ENCODE results near the gene HOMER1.
A peak's percentile ranks its signal among the peaks of the same experiment; 100 is the strongest.
"Not testable (repeated sequence)": the region's sequence is repeated elsewhere in the genome, so short reads cannot be mapped to it uniquely, and the experiment has no call there.

Gene HOMER1

DNA sequence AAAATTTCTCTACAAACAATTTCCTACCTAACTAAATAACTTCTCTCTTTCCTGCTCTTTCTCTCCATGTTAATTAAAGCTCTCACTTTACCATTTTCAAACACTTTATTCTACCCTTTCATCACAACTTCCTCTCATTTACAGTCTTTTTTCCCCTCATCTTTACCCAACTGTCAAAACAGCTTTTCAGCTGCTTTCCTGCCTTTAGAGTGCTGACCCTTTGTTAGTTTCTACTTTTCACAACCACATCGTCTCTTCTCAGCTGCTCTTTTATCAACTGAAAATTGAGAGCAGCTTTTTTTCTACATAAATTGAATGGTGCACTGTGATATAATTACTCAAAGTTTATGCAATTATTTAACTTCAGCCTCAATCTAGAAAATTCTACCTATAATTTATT is 3.1 kb upstream of the HOMER1 start:
- no peak for DNase-seq

- not testable (repeated sequence) for DNase-seq
Observed at GRCh38 chr5:79516331-79516730, 2.4 kb upstream of the HOMER1 start.

DNA sequence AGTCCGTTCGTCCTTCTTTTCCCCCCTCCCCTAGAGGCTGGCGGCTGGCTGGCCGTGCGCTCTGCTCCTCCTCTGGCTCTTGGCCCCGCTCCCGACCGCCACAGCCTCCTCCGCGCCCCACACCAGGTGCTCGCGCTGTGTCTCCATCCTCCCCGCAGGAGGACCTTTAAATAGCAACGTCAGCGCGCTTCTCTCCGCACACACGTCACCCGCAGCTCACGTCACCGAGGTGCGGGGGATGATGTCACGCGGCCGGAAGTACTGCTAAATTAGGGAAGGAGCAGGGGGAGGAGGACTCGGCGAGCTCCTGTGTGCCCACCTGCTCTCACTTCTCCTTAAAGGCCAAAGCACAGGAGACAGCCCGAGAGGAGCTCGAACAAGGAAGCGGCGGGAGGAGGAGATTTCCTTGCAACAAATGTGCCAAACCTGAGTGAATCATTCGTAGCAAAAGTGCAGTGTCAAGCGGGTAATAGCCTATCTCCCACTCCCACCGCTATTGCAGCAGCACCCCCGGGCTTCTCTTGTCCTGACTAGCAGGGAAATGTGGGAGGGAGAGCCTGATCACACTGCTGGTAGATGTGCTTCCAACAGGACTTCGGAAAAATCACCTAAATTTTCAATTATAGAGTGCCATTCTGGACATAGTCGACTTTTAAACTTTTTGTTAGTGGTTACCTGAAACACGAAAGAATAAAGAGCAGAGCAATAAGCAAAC is 614 bp upstream of the HOMER1 start:
- DNase-seq, result peak; percentile 74 to 88

DNA sequence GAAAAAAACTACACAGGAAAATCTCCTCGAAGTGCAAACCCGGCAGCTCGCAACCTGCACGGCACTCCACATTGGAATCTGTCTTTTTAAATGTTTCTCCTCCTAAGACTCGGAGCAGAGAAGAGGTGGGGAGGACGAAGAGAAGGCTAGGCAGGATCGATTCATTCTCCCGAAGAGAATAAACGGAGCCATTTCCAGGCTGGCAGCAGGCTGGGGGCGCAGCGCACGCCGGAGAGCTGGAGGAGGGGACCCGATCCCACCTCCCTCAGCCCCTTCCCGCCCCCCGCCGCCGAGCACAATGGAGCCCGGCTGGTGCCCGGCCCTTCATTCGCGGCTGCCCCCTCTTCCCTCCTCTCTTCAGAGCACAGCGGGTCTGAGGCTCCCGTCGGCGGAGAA is 628 bp downstream of the HOMER1 start:
- DNase-seq, result peak in 1 of 2 experiments; percentile 60

DNA sequence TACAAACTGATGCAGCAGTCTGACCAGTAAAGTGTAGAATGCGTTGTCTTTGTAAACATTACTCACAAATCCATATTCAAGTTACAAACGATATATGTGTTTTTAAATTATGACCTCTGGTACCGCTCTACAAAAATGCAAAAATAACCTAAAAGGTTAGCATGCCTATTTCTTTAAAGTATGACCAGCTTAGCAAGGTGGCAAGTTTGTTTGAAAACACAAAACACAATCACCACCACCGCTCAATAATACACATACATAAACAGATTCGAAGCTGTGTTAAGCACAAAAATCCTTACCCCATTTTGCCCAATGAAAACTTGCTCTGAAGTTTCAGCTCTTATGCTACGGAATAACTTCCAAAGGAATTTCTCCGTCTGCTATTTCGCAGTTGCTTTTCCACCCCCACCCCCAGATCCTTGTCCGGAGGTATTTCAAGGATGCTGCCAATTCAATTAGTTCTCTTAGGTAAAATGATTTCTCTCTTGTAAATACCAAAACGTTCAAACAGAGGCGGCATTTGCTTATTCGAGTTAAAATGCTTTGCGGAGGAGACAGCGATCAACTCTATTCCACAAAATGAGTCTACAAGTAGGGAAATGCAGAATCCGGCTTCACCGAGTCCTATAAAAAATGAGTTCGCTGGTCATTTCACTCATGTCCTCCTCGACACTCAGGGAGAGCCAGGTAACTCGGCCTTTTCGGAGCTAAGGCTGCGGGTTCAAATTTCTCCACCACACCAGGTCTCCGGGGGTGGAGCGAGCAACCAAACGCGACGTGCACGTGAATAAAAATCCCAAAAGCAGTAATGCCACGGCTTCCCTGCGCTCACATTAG is 1.2 kb downstream of the HOMER1 start:
- peak; percentile 5 to 42 for DNase-seq

- no peak for DNase-seq
Observed at GRCh38 chr5:79512049-79512448, 1.9 kb downstream of the HOMER1 start.

DNA sequence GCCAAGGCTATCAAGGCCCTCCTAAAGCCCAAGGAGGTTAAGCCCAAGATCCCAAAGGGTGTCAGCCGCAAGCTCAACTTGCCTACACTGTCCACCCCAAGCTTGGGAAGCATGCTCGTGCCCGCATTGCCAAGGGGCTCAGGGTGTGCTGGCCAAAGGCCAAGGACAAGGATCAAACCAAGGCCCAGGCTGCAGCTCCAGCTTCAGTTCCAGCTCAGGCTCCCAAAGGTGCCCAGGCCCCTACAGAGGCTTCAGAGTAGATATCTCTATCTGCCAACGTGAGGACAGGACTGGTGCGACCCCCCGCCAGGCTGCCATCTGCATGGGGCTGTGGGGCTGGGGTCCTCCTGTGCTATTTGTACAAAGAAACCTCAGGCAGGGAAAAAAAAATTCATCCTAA is 3.3 kb downstream of the HOMER1 start:
- no peak for DNase-seq

- no peak for DNase-seq
Observed at GRCh38 chr5:79509244-79509885, 4.6 kb downstream of the HOMER1 start.

GRCh38 chr5:79508794-79509193 is 5.1 kb downstream of the HOMER1 start:
- DNase-seq, result no peak

- no peak for DNase-seq
Observed at GRCh38 chr5:79508354-79508753, 5.6 kb downstream of the HOMER1 start.

DNA sequence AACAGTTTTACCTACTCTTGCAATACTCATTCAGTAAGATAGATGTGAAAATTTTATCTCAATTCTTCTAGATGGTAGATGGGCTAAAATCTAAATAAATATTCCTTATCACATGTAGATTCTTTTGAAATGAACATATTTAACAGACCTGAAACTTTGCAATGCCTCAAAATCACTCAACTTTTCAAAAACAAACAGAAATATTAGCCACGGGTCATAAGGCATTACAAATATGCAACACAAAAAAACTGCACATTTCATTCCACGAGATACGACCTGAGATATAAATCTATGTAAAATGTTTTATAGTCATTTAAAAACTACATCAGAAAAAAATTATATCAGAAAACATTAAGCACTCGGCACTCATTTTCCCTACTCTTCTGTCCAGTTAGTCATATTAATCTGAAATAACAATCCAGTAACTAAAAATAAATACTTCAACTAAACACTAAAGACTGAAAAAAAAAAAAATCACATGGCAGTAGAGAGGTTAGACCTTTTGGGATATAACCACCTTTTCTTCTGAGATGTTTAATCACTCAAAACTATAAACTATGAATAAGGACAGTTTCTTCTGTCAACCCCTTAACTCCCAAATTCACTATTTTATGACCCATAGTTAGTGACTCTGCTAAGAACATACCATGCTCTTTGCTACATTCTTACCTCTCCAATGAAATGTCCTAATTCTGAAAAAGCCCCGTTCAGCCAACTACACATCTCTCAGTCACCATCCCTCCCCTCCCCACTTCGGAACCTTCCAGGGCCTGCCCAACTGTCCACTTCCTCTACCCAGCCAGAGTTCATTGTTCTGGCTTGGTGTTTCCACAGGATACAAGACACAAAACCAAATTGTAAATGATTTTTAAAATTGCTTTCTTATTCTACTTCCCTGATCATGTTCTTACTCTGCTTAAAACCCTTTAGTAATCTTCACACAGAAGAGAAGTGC is 6.4 kb downstream of the HOMER1 start:
- no peak for DNase-seq

DNA sequence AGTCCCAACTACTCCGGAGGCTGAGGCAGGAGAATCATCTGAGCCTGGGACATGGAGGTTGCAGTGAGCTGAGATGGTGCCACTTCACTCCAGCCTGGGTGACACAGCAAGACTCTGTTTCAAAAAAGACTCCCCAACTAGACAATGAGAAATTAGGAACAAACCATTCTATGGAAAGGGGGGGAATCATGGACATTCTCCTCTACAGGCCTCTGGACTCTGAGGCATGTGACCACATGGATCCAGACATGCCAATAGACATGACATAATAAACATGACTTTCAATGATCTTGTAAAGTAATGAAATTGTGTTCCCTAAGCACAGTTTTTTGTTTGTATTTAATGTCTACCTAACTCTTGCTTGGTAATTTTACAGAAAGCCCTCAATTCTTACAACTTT is 8.8 kb downstream of the HOMER1 start:
- no peak for DNase-seq

GRCh38 chr5:79503794-79504495 is 10.0 kb downstream of the HOMER1 start:
- no peak for DNase-seq

- no peak for DNase-seq
Observed at GRCh38 chr5:79499640-79500273, 14.2 kb downstream of the HOMER1 start.

- no peak for DNase-seq
Observed at GRCh38 chr5:79495311-79495710, 18.6 kb downstream of the HOMER1 start.

DNA sequence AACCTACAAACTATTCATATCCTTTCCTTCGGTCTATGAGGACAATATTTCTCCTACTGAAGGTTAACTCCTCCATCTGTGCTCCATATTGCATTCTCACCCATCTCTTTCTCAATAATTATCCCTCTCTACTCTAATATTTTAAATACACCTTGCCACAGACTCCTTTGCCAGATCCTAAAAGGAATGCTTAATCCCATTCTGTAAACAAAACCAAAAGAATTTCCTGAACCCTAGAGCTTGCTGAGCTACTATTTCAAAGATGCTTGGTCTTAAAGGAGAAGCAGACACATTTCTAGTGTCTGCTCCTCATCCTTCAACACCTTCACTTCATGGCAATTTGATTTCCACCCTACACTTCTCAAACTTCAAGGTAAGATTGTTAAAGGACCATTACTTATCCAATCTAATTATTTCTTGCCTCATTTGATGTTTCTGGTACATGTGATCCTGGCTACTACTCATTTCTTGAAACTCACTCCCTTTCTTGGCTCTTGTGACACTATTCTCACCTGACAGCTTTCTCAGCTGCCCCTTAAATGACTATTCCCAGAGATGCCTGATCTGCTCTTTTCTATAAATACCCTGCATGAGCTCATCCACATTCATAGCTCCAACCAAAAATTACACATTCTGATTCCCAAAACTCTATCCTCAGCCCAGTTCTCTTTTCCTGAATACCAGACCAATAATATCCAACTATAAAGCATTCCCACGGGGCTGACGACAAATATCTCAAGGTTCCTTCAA is 20.2 kb downstream of the HOMER1 start:
- no peak for DNase-seq

DNA sequence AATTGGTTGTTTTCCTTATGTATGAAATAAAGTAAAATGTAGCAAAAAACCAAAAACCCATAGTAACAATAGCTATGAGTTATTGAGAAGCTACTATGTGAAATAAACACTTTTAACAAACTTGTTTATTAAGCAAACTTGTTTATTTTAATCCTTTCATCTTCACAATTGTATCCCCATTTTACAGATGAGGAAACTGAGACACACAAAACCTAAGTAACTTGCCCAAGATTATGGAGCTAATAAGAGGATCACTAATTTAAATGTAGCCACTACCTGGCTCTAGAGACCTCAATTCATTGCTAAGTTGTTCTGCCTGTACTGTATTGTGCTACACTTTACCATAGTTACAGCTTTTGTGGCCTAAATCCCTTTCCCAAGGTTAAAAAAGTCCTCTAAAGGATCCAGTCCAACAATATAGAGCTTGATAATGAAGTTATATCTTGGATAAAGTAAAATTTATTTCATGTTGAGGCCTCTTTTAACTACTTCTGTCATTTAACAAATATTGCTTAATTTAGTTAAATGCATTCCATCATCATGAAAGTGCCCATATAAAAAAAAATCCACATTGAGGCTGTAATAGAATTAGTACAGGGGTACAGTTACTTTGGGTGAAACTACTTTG is 22.1 kb downstream of the HOMER1 start:
- no peak for DNase-seq

GRCh38 chr5:79490323-79490936 is 23.5 kb downstream of the HOMER1 start:
- no peak for DNase-seq

GRCh38 chr5:79489773-79490172 is 24.2 kb downstream of the HOMER1 start:
- no peak for DNase-seq

- DNase-seq, result no peak
Observed at GRCh38 chr5:79488775-79489174, 25.2 kb downstream of the HOMER1 start.

Data from NCI-H524 (cell line).